Kidney epithelial cell (primary cell): ENCODE data around the gene PDCD4. TPM values are rescaled to one million over a fixed set of nuclear protein-coding genes. Genes with fewer than 3 reads are reported as not detected.

Experiments used
- DNase-seq: peaks from one replicate; pipeline ENCODE4 v3.0.0-alpha.2; 2010; ENCODE audit warnings: low read depth
- H3K27me3 ChIP-seq: 2 replicates; pipeline ENCODE4 v1.6.0; 2011; ENCODE audit warnings: low read length; ENCODE audit not compliant: control insufficient read depth, insufficient read depth
- H3K36me3 ChIP-seq: 2 replicates; pipeline ENCODE4 v1.5.1; 2011; ENCODE audit warnings: low read length; ENCODE audit not compliant: control insufficient read depth, insufficient read depth
- H3K4me3 ChIP-seq: 2 replicates; pipeline ENCODE4 v1.5.1; 2011; ENCODE audit warnings: low read depth, mild to moderate bottlenecking, control low read depth, low read length
- total RNA-seq: library from RNA; depleted of rRNA; stranded (reverse); fragments of >200 nt; gene quantifications from 2 replicates; pipeline ENCODE4 v1.2.3, GENCODE V29; 2015
- TF ChIP-seq, protein P1 (sequence below): IDR thresholded peaks from 2 replicates; pipeline ENCODE4 v1.5.1; 2011; ENCODE audit warnings: mild to moderate bottlenecking, moderate library complexity, low read length, control low read depth, inconsistent platforms; ENCODE audit not compliant: insufficient read depth, poor library complexity, severe bottlenecking

Gene PDCD4
- total RNA-seq, 1 donor from 2014 or later, result 35.7 TPM

GRCh38 chr10:110931769-110932381 lies 60.1 kb downstream of the PDCD4 start:
- Histone ChIP-seq H3K27me3 (no peaks in the 10 kb centered on the region), H3K4me3 (no peak overlapping the region), H3K36me3 (no peaks in the 10 kb centered on the region)
- no peak for DNase-seq
- TF ChIP-seq, protein P1, sequence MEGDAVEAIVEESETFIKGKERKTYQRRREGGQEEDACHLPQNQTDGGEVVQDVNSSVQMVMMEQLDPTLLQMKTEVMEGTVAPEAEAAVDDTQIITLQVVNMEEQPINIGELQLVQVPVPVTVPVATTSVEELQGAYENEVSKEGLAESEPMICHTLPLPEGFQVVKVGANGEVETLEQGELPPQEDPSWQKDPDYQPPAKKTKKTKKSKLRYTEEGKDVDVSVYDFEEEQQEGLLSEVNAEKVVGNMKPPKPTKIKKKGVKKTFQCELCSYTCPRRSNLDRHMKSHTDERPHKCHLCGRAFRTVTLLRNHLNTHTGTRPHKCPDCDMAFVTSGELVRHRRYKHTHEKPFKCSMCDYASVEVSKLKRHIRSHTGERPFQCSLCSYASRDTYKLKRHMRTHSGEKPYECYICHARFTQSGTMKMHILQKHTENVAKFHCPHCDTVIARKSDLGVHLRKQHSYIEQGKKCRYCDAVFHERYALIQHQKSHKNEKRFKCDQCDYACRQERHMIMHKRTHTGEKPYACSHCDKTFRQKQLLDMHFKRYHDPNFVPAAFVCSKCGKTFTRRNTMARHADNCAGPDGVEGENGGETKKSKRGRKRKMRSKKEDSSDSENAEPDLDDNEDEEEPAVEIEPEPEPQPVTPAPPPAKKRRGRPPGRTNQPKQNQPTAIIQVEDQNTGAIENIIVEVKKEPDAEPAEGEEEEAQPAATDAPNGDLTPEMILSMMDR, result no peak

DNA sequence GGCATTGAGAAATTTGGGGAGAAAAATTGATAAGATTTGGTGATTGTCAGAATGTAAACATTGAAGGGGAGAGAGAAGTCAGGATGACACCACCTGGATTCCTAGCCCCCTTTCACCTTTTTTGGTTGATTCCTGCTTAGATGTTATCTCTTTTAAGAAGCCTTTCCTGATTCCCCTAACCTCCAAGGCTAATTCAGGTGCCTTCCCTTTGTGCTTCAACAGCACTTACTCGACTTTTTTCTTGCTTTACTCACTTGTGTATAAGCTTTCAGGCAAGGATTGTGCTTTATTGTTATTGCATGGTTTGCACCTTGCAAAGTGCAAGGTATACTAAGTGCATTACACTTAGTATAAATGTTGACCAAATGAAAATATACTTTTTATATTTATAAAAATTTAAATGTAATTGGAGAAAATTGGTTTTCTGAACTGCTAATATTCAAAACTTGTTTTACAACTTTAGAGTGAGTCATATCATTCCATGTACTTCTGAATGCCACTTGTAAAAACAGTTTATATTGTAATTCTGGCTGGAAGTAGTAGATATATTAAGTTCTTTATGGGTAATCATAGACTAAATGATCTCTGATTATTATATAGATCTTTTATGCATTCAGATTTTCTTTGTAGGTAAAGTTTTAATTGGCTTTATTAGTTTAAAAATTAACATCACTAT lies 60.9 kb downstream of the PDCD4 start:
- Histone ChIP-seq H3K27me3 (no peaks in the 10 kb centered on the region), H3K36me3 (no peaks in the 10 kb centered on the region), H3K4me3 (no peak overlapping the region)
- TF ChIP-seq, protein P1, result no peak
- no peak for DNase-seq

DNA sequence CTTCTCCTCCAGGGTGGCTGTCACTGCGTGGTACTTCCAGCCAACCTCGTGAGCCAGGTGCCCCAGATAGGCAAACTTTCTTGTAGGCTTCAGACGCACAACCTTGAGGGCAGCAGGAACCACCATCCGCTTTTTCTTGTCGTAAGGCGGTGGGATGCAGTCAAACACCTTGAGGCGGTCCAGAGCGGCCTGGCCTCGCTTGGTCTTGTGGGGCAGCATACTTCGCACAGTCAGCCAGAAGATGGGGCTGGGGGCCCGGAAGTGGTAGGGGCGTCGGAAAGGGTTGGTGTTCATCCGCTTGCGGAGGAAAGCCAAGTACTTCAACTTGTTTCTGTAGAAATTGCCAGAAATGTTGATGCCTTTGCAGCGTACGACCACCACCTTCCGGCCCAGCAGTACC lies 65.0 kb downstream of the PDCD4 start:
- TF ChIP-seq, protein P1, result no peak
- H3K4me3 ChIP-seq, result no peak overlapping the region
- no peaks in the 10 kb centered on the region for H3K36me3 ChIP-seq
- DNase-seq, result no peak
- no peaks in the 10 kb centered on the region for H3K27me3 ChIP-seq

DNA sequence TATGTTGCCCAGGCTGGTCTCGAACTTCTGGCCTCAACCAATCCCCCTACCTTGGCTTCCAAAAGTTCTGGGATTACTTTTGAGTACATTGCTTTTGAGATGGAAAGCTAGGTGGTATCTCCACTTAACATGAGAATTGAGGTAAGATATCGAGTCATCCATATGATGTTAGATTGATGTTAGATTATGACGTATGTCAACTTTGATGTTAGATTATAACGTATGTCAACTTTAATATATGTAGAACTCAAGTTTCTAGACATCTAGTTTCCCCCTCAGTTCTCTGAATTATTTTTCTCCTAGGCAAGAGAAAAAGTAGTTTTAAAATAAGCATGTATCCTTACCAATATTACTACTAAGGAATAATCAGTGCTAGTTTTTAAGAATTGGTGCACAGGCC lies 67.7 kb downstream of the PDCD4 start:
- DNase-seq, result no peak
- H3K27me3 ChIP-seq, result no peaks in the 10 kb centered on the region
- TF ChIP-seq, protein P1, result no peak
- H3K36me3 ChIP-seq, result no peaks in the 10 kb centered on the region
- H3K4me3 ChIP-seq, result no peak overlapping the region

DNA sequence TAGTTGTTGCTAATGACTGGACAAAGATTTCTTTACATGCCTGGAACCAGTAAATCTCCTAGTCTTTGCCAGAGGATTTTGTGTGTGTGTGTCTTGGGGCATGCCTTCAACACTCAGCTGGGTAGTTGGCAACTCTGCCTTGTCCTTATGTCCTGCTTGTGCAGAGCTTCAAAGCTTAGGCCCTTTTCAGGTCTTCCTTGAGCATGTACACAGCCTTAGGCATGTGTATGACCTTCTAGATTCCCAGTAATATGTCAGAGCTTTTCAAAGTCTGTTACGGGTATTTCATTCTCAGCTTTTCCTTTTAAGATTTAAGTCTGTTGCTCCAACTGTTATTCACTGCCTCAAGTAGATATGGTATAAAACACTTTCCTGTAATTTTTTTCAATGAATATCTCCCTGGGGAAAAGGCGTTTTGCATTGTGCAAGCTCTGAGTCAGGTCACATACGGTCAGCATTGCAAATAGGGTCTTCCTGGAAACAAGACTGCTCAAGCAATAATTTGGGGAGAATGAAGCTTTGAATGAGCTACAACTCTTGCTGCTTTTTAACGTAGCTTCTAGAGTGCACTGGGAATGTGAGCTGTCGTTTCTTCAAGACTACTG lies 73.2 kb downstream of the PDCD4 start:
- Histone ChIP-seq H3K4me3 (no peak overlapping the region), H3K27me3 (no peaks in the 10 kb centered on the region), H3K36me3 (no peaks in the 10 kb centered on the region)
- DNase-seq, result no peak
- TF ChIP-seq, protein P1, result no peak

DNA sequence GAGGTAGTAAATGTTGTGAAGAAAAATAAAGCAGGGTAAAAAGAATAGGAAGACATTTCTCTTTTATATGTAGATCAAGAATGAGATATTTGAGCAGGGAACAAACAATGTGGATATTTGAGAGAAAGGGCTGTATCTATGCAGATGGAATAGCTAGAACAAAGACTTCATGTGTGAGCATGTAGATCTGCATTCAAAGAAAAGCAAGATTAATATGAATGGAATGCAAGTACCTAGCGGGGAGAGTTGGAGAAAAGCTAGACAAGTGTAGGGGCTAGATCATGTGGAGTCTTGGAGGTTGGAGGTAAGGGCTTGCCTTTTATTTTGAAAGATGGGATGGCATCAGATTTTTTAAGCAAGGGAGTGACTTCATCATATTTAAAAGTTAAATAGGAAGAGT lies 74.8 kb downstream of the PDCD4 start:
- TF ChIP-seq, protein P1, result no peak
- Histone ChIP-seq H3K4me3 (no peak overlapping the region), H3K36me3 (no peaks in the 10 kb centered on the region), H3K27me3 (no peaks in the 10 kb centered on the region)
- no peak for DNase-seq
